Keratinocyte (primary cell): ENCODE measurements around the gene ABCD3. TPM values are rescaled to one million over a fixed set of nuclear protein-coding genes. Genes with fewer than 3 reads are reported as not detected.
"Not testable (repeated sequence)": the region's sequence is repeated elsewhere in the genome, so short reads cannot be mapped to it uniquely, and the experiment has no call there.

Experiments used
- DNase-seq: peaks from one replicate; pipeline ENCODE4 v3.0.0-alpha.2; 2011; ENCODE audit warnings: low read depth, missing footprints, low spot score
- FAIRE-seq: peaks from 2 replicates; lab custom pipeline; 2011; peaks lifted over from hg19 to GRCh38; lab: Jason Lieb, UNC
- H2AFZ ChIP-seq: 2 replicates; pipeline ENCODE4 v1.6.0; 2012; ENCODE audit warnings: low read length, control low read depth, inconsistent platforms; ENCODE audit not compliant: control insufficient read depth
- H3K27ac ChIP-seq: 2 replicates; pipeline ENCODE4 v1.5.1; 2011; ENCODE audit warnings: low read length; ENCODE audit not compliant: control insufficient read depth, insufficient read depth
- H3K27me3 ChIP-seq: 3 replicates; pipeline ENCODE4 v1.6.0; 2011; ENCODE audit warnings: low read length; ENCODE audit not compliant: control insufficient read depth, insufficient read depth; ENCODE audit errors: extremely low read depth
- H3K36me3 ChIP-seq, 2 experiments: 2 replicates in 1 of 2; 3 replicates in 1 of 2; pipeline ENCODE4 v1.5.1; 2011; ENCODE audit warnings: low read length in 2 of 2, mild to moderate bottlenecking in 1 of 2; ENCODE audit not compliant: control insufficient read depth in 2 of 2, insufficient read depth in 2 of 2; ENCODE audit errors: extremely low read depth in 1 of 2
- H3K4me1 ChIP-seq: 3 replicates; pipeline ENCODE4 v1.5.1; 2011; ENCODE audit warnings: low read length; ENCODE audit not compliant: control insufficient read depth, insufficient read depth; ENCODE audit errors: extremely low read depth
- H3K4me2 ChIP-seq: 3 replicates; pipeline ENCODE4 v1.6.0; 2011; ENCODE audit warnings: low read depth, low read length; ENCODE audit not compliant: control insufficient read depth, insufficient read depth; ENCODE audit errors: extremely low read depth
- H3K4me3 ChIP-seq, 3 experiments: fragments of 200-600 bp in 1 of 3; sonication (generic) in 1 of 3; 2 replicates in 2 of 3; 3 replicates in 1 of 3; pipeline ENCODE4 v1.5.1; 2011 to 2016; ENCODE audit warnings: low read length in 3 of 3, mild to moderate bottlenecking in 3 of 3, control low read depth in 2 of 3, inconsistent platforms in 1 of 3, low read depth in 1 of 3, mixed read lengths in 1 of 3, mixed run types in 1 of 3, moderate library complexity in 1 of 3; ENCODE audit not compliant: control insufficient read depth in 2 of 3, insufficient read depth in 2 of 3; ENCODE audit errors: extremely low read depth in 1 of 3
- H3K79me2 ChIP-seq: 2 replicates; pipeline ENCODE4 v1.6.0; 2012; ENCODE audit warnings: low read length; ENCODE audit not compliant: control insufficient read depth, insufficient read depth
- H3K9ac ChIP-seq: 3 replicates; pipeline ENCODE4 v1.6.0; 2011; ENCODE audit warnings: low read length; ENCODE audit not compliant: control insufficient read depth, insufficient read depth; ENCODE audit errors: extremely low read depth
- H3K9me1 ChIP-seq: 3 replicates; pipeline ENCODE4 v1.6.0; 2011; ENCODE audit warnings: low read length; ENCODE audit not compliant: control insufficient read depth, insufficient read depth; ENCODE audit errors: extremely low read depth
- H3K9me3 ChIP-seq: 2 replicates; pipeline ENCODE4 v1.5.1; 2012; ENCODE audit warnings: low read depth, low read length; ENCODE audit not compliant: control insufficient read depth
- H4K20me1 ChIP-seq: 3 replicates; pipeline ENCODE4 v1.6.0; 2011; ENCODE audit warnings: low read length; ENCODE audit not compliant: control insufficient read depth, insufficient read depth; ENCODE audit errors: extremely low read depth
- CTCF ChIP-seq, 3 experiments: IDR thresholded peaks in 1 of 3; conservative IDR thresholded peaks in 1 of 3; optimal IDR thresholded peaks in 1 of 3; 2 replicates in 2 of 3; 3 replicates in 1 of 3; pipeline versions ENCODE3 to v1.5.1; 2011; ENCODE audit warnings: low read length in 3 of 3, mild to moderate bottlenecking in 3 of 3, moderate library complexity in 2 of 3, control low read depth in 1 of 3, inconsistent platforms in 1 of 3; ENCODE audit not compliant: insufficient read depth in 2 of 3; ENCODE audit errors: extremely low read depth in 1 of 3
- EZH2 ChIP-seq: IDR thresholded peaks from one replicate; pipeline ENCODE4 v1.6.1; 2012; ENCODE audit warnings: inconsistent platforms, mild to moderate bottlenecking, low read length, moderate library complexity
- dilution Hi-C: fragments of 300-500 bp; cut with MboI; formaldehyde crosslinking; loops from one replicate; pipeline ENCODE4 v1.7.0; 2020; ENCODE audit warnings: low sequenced_read_pairs; ENCODE audit not compliant: extremely low pct_ligation_motif_present
- polyA plus RNA-seq, 5 experiments: library from polyadenylated mRNA; depleted of rRNA in 3 of 5; stranded (reverse) in 3 of 5; stranded (forward) in 1 of 5; unstranded in 1 of 5; fragments of >200 nt; gene quantifications; 1 replicate in 1 of 5; 2 replicates in 3 of 5; 3 replicates in 1 of 5; pipeline versions ENCODE4 v1.2.1 to v1.2.3, GENCODE V29; 2011 to 2012; ENCODE audit warnings: missing spikeins in 2 of 5, low read depth in 1 of 5, low replicate concordance in 1 of 5

ABCD3 gene
- polyA plus RNA-seq, 1 donor (not counting 4 experiments of a cell fraction or from before 2014, with no cell fraction given), result 34.9 TPM

DNA sequence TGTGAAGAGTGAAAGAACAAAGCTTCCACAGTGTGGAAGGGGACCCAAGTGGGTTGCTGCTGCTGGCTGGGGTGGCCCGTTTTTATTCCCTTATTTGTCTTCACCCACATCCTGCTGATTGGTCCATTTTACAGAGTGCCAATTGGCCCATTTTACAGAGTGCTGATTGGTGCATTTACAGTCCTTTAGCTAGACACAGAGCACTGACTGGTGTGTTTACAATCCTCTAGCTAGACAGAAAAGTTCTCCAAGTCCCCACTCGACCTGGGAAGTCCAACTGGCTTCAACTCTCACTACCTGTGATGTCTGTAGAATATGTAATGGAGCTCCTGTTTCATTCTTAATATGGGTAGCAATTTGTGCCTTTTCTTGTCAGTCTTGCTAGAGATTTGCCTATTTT, 39.7 kb upstream of the ABCD3 start:
- DNase-seq, FAIRE-seq, dilution Hi-C loops: not testable (repeated sequence)

DNA sequence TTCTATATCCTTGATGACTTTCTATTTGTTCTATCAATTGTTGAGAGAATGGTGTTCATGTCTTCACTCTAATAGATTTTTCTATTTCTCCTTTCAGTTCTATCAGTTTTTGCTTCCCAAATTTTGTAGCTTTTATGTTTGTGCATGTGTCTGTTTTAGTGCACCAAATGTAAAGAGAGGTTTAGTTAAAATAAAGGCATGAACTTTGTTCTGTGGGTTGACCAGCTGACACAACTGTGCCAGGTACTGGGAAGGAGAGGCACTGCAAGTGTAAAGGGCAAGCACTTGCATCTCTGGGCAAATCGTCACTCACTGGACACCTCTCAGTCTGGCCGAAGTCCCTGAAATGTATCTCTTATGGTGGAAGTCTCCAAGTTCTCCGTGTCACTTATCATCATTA, 38.6 kb upstream of the ABCD3 start:
- dilution Hi-C loops, result no loop called here
- no peak overlapping the region for H3K27ac ChIP-seq
- no peaks in the 10 kb centered on the region for H3K79me2 ChIP-seq
- H3K4me1 ChIP-seq, result no peaks in the 10 kb centered on the region
- FAIRE-seq (no peak), DNase-seq (no peak)
- H2AFZ ChIP-seq, result no peak overlapping the region
- H3K9me3 ChIP-seq, result no peaks in the 10 kb centered on the region
- no peaks in the 10 kb centered on the region for H3K27me3 ChIP-seq
- no peak overlapping the region for H3K4me3 ChIP-seq
- H3K9ac ChIP-seq, result no peak overlapping the region
- no peak overlapping the region for H3K4me2 ChIP-seq
- H3K9me1 ChIP-seq, result no peaks in the 10 kb centered on the region
- no peaks in the 10 kb centered on the region for H4K20me1 ChIP-seq
- TF ChIP-seq EZH2, result no peak
- no peak for TF ChIP-seq CTCF (optimal IDR thresholded peaks at IDR 0.05 in 1 of 3, IDR thresholded peaks at IDR 0.05 in 1 of 3, conservative IDR thresholded peaks at IDR 0.05 in 1 of 3; ENCODE audit: extremely low read depth in 1 of 3, insufficient read depth in 2 of 3, low read length in 3 of 3)
- H3K36me3 ChIP-seq, result no peaks in the 10 kb centered on the region

More for the DNA sequence above, 39.7 kb upstream of the ABCD3 start:
- not testable (repeated sequence) for H3K9me1 ChIP-seq, H3K27me3 ChIP-seq, H3K4me1 ChIP-seq, H3K9me3 ChIP-seq, H3K9ac ChIP-seq, H3K4me3 ChIP-seq, H3K4me2 ChIP-seq, H3K36me3 ChIP-seq, H3K27ac ChIP-seq, H3K79me2 ChIP-seq, H2AFZ ChIP-seq, H4K20me1 ChIP-seq

DNA sequence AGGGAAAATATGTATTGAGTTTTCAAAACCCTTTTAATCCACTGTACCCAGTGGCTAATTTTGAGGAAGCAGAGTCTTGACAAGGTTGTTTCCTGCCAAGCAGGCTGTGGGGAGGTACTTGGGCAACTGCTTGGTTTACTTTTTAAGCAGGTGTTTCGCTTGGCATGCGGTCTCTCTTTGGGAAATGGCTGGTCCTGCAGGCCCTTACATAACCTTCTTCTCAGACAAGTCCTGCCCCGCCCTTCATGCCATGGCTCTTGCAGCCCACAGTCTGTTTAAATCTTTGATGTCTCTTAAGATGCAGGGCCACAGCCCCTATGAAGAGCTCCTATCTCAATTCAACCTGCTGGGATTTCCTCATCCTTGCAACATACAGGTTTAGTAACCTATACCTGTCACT, 36.0 kb upstream of the ABCD3 start:
- no peaks in the 10 kb centered on the region for H3K4me1 ChIP-seq
- H3K9me1 ChIP-seq, result no peaks in the 10 kb centered on the region
- no peaks in the 10 kb centered on the region for H4K20me1 ChIP-seq
- H2AFZ ChIP-seq, result no peak overlapping the region
- no peak overlapping the region for H3K9ac ChIP-seq
- H3K27ac ChIP-seq, result no peak overlapping the region
- H3K4me3 ChIP-seq, result no peak overlapping the region
- dilution Hi-C loops, result no loop called here
- TF ChIP-seq EZH2 (no peak), CTCF (optimal IDR thresholded peaks at IDR 0.05 in 1 of 3, IDR thresholded peaks at IDR 0.05 in 1 of 3, conservative IDR thresholded peaks at IDR 0.05 in 1 of 3; ENCODE audit: extremely low read depth in 1 of 3, insufficient read depth in 2 of 3, low read length in 3 of 3) (no peak)
- no peak for DNase-seq
- no peak for FAIRE-seq
- no peak overlapping the region for H3K4me2 ChIP-seq
- H3K79me2 ChIP-seq, result no peaks in the 10 kb centered on the region
- no peaks in the 10 kb centered on the region for H3K36me3 ChIP-seq
- H3K9me3 ChIP-seq, result no peaks in the 10 kb centered on the region
- H3K27me3 ChIP-seq, result no peaks in the 10 kb centered on the region
